Measurements from ENCODE around the gene TBC1D2B. TPM values are rescaled to one million over a fixed set of nuclear protein-coding genes. Genes with fewer than 3 reads are reported as not detected.

The TBC1D2B gene
- total and polyA plus RNA-seq, 8 donors: 13.4 to 35.8 (median 22.6) TPM

DNA sequence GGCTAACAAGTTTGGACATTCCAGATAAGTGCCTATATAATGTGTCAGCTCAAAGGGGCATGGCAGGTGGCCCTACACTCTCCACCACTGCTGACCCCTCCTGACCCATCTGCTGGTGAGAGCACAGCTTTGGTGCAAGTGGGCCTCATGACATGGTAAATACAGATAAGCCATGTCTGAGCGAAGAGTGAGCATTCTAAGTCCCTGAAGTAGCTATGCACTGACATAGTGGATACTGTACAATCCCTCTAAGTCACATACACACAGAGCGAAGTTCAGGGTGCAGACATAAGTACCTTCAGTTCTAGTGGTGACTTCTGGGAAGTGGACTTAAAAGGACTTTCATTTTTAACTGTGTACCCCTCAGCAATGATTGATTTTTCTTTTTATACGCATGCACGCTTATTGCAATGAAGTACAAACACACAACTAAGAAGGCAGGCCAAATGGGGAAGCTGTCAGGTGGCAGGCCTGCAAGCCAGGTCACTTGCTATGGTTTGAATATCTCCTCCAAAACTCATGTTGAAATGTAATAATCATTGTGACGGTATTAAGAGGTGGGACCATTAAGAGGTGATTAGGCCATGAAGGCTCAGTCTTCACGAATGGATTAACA, 41.5 kb downstream of the TBC1D2B start:
- H3K4me1 ChIP-seq: peaks cover 4 to 29% (median 13%) of the 10 kb centered on the region in 3 donors
- H3K9me3 ChIP-seq: no peaks in the 10 kb centered on the region
- TF ChIP-seq CTCF (IDR thresholded peaks at IDR 0.05): no peak
- 65 to 73% methylated on average over 6 of the region's 6 CpGs for WGBS, 2 donors
- FAIRE-seq (no peak), DNase-seq (no peak), ATAC-seq (peak; percentile 4 to 28 (median 14))
- no peaks in the 10 kb centered on the region for H3K36me3 ChIP-seq
- no peak overlapping the region for H3K4me3 ChIP-seq
- no peaks in the 10 kb centered on the region for H3K27me3 ChIP-seq
- intact Hi-C loops (cut with DNase I): no loop called here
- peak overlapping the region; percentile 28 to 79 (median 59) for H3K27ac ChIP-seq

GRCh38 chr15:78035321-78035751, 42.2 kb downstream of the TBC1D2B start:
- 37 to 38% methylated on average over 4 of the region's 4 CpGs for WGBS, 2 donors
- Histone ChIP-seq H3K36me3 (no peaks in the 10 kb centered on the region), H3K27ac (peak overlapping the region; percentile 28 to 79 (median 59)), H3K9me3 (no peaks in the 10 kb centered on the region), H3K4me1 (peaks cover 4 to 29% (median 13%) of the 10 kb centered on the region in 3 donors), H3K27me3 (no peaks in the 10 kb centered on the region), H3K4me3 (peak overlapping the region in 1 of 4 donors; percentile 4)
- DNase-seq (peak in 1 of 6 donors; percentile 22), FAIRE-seq (no peak), ATAC-seq (peak; percentile 41 to 78 (median 70))
- intact Hi-C loops (cut with DNase I): no loop called here
- no peak for TF ChIP-seq CTCF (IDR thresholded peaks at IDR 0.05)

- DNase-seq (peak in 1 of 6 donors; percentile 50), ATAC-seq (peak; percentile 63 to 80 (median 76)), FAIRE-seq (no peak)
- Histone ChIP-seq H3K36me3 (peaks cover 0 to 2% (median 0%) of the 10 kb centered on the region in 3 donors), H3K27me3 (no peaks in the 10 kb centered on the region), H3K4me3 (peak overlapping the region in 1 of 4 donors; percentile 4), H3K4me1 (peaks cover 4 to 29% (median 13%) of the 10 kb centered on the region in 3 donors), H3K27ac (peak overlapping the region; percentile 28 to 79 (median 59)), H3K9me3 (no peaks in the 10 kb centered on the region)
- TF ChIP-seq CTCF (IDR thresholded peaks at IDR 0.05): no peak
- intact Hi-C loops (cut with DNase I): no loop called here
- 19 to 24% methylated on average over 13 of the region's 13 CpGs for WGBS, 2 donors
These were observed 42.9 kb downstream of the TBC1D2B start for GRCh38 chr15:78034495-78035191.

DNA sequence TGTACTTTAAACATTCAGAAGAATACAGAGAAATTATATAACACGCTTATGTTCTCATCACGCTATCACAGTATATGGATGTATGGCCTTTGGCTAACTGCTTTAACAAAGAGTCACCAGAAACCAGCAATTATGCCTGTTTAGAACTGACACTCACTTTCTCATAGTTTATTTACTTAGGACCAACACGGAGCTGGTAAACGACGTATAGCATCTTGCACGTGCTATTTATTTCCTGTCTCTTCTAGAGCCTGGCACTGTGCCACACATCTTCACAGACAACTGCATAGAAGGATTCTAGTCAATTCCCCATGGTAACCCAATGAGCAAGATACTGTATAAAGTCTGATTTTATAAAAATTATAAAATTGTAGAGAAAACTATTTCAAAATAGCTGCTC, 43.6 kb downstream of the TBC1D2B start:
- Histone ChIP-seq H3K27me3 (no peaks in the 10 kb centered on the region), H3K4me3 (no peak overlapping the region), H3K36me3 (peaks cover 0 to 10% (median 0%) of the 10 kb centered on the region in 3 donors), H3K27ac (peak overlapping the region in 1 of 4 donors; percentile 79), H3K4me1 (peaks cover 4 to 29% (median 13%) of the 10 kb centered on the region in 3 donors), H3K9me3 (no peaks in the 10 kb centered on the region)
- ATAC-seq (no peak), DNase-seq (no peak), FAIRE-seq (no peak)
- intact Hi-C loops (cut with DNase I): no loop called here
- 71 to 77% methylated on average over 6 of the region's 6 CpGs for WGBS, 2 donors
- TF ChIP-seq CTCF (IDR thresholded peaks at IDR 0.05): no peak
